ENCODE measurements around the gene APOBEC3B.

DNA sequence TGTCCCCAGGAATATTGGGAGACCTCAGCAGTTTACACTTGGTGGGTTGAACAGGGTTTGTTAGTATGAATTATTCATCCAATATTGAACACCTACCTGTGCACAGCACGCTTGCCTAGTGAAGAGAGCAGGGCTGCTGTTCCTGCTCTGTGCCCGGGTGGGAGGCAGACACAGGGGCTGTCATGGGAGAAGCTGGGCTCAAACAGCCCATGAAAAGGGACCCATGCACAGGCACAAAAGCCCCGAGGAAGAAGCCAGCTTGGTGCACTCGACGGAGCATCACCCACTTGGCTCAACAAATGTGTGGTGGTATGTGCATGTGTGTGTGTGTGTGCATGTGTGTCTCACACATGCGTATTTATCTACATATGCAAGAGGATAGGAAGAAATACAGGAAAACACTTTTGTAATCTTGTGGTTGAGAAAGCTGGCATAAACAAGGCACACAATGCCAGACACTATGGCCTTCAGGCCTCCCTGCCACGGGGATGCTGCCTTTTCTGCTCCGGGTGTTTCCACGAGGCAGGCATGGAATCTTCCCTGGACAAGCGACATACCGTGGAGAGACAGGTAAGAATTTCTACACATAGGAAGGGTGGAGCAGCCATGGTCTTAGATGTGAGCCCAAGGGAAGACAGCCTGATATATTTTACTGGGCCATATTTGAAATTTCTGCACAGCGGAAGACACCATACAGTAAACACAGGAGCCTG, 29.7 kb upstream of the APOBEC3B start:
- TF ChIP-seq EZH2phosphoT487 (IDR thresholded peaks at IDR 0.05; ENCODE audit: low read depth, severe bottlenecking, unreplicated experiment) (no peak), EZH2 (IDR thresholded peaks at IDR 0.05; ENCODE audit: borderline replicate concordance) (no peak)
- TF ChIP-seq, protein P1, sequence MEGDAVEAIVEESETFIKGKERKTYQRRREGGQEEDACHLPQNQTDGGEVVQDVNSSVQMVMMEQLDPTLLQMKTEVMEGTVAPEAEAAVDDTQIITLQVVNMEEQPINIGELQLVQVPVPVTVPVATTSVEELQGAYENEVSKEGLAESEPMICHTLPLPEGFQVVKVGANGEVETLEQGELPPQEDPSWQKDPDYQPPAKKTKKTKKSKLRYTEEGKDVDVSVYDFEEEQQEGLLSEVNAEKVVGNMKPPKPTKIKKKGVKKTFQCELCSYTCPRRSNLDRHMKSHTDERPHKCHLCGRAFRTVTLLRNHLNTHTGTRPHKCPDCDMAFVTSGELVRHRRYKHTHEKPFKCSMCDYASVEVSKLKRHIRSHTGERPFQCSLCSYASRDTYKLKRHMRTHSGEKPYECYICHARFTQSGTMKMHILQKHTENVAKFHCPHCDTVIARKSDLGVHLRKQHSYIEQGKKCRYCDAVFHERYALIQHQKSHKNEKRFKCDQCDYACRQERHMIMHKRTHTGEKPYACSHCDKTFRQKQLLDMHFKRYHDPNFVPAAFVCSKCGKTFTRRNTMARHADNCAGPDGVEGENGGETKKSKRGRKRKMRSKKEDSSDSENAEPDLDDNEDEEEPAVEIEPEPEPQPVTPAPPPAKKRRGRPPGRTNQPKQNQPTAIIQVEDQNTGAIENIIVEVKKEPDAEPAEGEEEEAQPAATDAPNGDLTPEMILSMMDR (IDR thresholded peaks at IDR 0.05; ENCODE audit: poor library complexity), result no peak
